GM21447 (cell line): ENCODE measurements around the gene VCL.
"Not testable (repeated sequence)": the region's sequence is repeated elsewhere in the genome, so short reads cannot be mapped to it uniquely, and the experiment has no call there.

Experiments
- ATAC-seq: cut with Tn5 transposase; IDR thresholded peaks from one replicate; pipeline ENCODE4 v1.9.1; 2021; ENCODE audit not compliant: unreplicated experiment

Gene VCL

GRCh38 chr10:74000892-74001669, 3.2 kb downstream of the VCL start:
- ATAC-seq, result no peak

- no peak for ATAC-seq
Observed at GRCh38 chr10:74006269-74006668, 8.4 kb downstream of the VCL start.

GRCh38 chr10:74008212-74008731, 10.4 kb downstream of the VCL start:
- no peak for ATAC-seq

- ATAC-seq, result no peak
Observed at GRCh38 chr10:74011017-74011416, 13.1 kb downstream of the VCL start.

GRCh38 chr10:74011770-74012169, 13.9 kb downstream of the VCL start:
- ATAC-seq, result no peak

- ATAC-seq, result no peak
Observed at GRCh38 chr10:74012480-74012879, 14.6 kb downstream of the VCL start.

GRCh38 chr10:74013004-74013403, 15.1 kb downstream of the VCL start:
- ATAC-seq, result no peak

- ATAC-seq, result not testable (repeated sequence)
Observed at GRCh38 chr10:74014574-74014973, 16.7 kb downstream of the VCL start.

- no peak for ATAC-seq
Observed at GRCh38 chr10:74018241-74018640, 20.3 kb downstream of the VCL start.

GRCh38 chr10:74021248-74022055, 23.5 kb downstream of the VCL start:
- no peak for ATAC-seq

- ATAC-seq, result no peak
Observed at GRCh38 chr10:74022926-74023629, 25.2 kb downstream of the VCL start.

GRCh38 chr10:74024600-74024999, 26.7 kb downstream of the VCL start:
- no peak for ATAC-seq

GRCh38 chr10:74025380-74025978, 27.6 kb downstream of the VCL start:
- no peak for ATAC-seq

GRCh38 chr10:74026428-74027015, 28.6 kb downstream of the VCL start:
- no peak for ATAC-seq

- no peak for ATAC-seq
Observed at GRCh38 chr10:74027702-74028101, 29.8 kb downstream of the VCL start.

GRCh38 chr10:74029943-74030342, 32.0 kb downstream of the VCL start:
- no peak for ATAC-seq

- ATAC-seq, result not testable (repeated sequence)
Observed at GRCh38 chr10:74032208-74032607, 34.3 kb downstream of the VCL start.

GRCh38 chr10:74032900-74033655, 35.2 kb downstream of the VCL start:
- no peak for ATAC-seq

- ATAC-seq, result no peak
Observed at GRCh38 chr10:74033702-74034101, 35.8 kb downstream of the VCL start.

- peak; percentile 65 for ATAC-seq
Observed at GRCh38 chr10:74034301-74034700, 36.4 kb downstream of the VCL start.
